GM12878 (cell line): ENCODE results near the gene ETV3L. TPM values are rescaled to one million over a fixed set of nuclear protein-coding genes. Genes with fewer than 3 reads are reported as not detected.

ENCODE experiments used
- BACH1 ChIP-seq: fragments of 450-650 bp; IDR thresholded peaks from 2 replicates; pipeline ENCODE4 v1.6.1; 2017; ENCODE audit warnings: mild to moderate bottlenecking, borderline replicate concordance
- DPF2 ChIP-seq: fragments of 450-650 bp; IDR thresholded peaks from 2 replicates; pipeline ENCODE4 v1.6.1; 2017; ENCODE audit warnings: mild to moderate bottlenecking
- EP300 ChIP-seq, 2 experiments: fragments of 150-350 bp in 1 of 2; IDR thresholded peaks; 2 replicates each; pipeline ENCODE4 v1.6.1; 2011 to 2012; ENCODE audit warnings: low read depth in 2 of 2, low read length in 2 of 2, borderline replicate concordance in 1 of 2, improper control_type of control experiment in 1 of 2, inconsistent platforms in 1 of 2; ENCODE audit not compliant: control insufficient read depth in 1 of 2
- GATAD2B ChIP-seq: fragments of 450-650 bp; conservative IDR thresholded peaks from 2 replicates; pipeline ENCODE4 v1.6.1; 2017; ENCODE audit warnings: low read depth, mild to moderate bottlenecking, moderate library complexity
- JUNB ChIP-seq: IDR thresholded peaks from 2 replicates; pipeline ENCODE4 v1.6.1; 2016; ENCODE audit warnings: antibody characterized with exemption, mild to moderate bottlenecking
- MLLT1 ChIP-seq: fragments of 450-650 bp; IDR thresholded peaks from 2 replicates; pipeline ENCODE4 v1.6.1; 2016; ENCODE audit warnings: mild to moderate bottlenecking
- MYB ChIP-seq: fragments of 150-350 bp; IDR thresholded peaks from 2 replicates; pipeline ENCODE4 v1.6.1; 2014; ENCODE audit warnings: mild to moderate bottlenecking, low read depth, low read length, borderline replicate concordance
- NRF1 ChIP-seq: conservative IDR thresholded peaks from 2 replicates; pipeline ENCODE4 v1.6.1; 2011; ENCODE audit warnings: mild to moderate bottlenecking, low read depth, low read length, improper control_type of control experiment
- PML ChIP-seq: IDR thresholded peaks from 2 replicates; pipeline ENCODE4 v1.6.1; 2012; ENCODE audit warnings: low read length, inconsistent platforms
- POLR2AphosphoS2 ChIP-seq: IDR thresholded peaks from 2 replicates; pipeline ENCODE4 v1.6.1; 2011; ENCODE audit warnings: low read depth, mild to moderate bottlenecking, low read length, improper control_type of control experiment, moderate library complexity
- RCOR1 ChIP-seq: conservative IDR thresholded peaks from 2 replicates; pipeline ENCODE4 v1.6.1; 2012; ENCODE audit warnings: low read depth, low read length, improper control_type of control experiment
- SIN3A ChIP-seq: IDR thresholded peaks from 2 replicates; pipeline ENCODE4 v1.6.1; 2012; ENCODE audit warnings: low read depth, low read length, improper control_type of control experiment
- SMARCA5 ChIP-seq: fragments of 450-650 bp; IDR thresholded peaks from 2 replicates; pipeline ENCODE4 v1.6.1; 2017; ENCODE audit warnings: mild to moderate bottlenecking
- SREBF1 ChIP-seq: IDR thresholded peaks from 2 replicates; pipeline ENCODE4 v1.6.1; 2012; ENCODE audit warnings: mild to moderate bottlenecking, low read length
- SRF ChIP-seq, 2 experiments: IDR thresholded peaks; 2 replicates each; pipeline ENCODE4 v1.6.1; 2011; ENCODE audit warnings: low read depth in 2 of 2, low read length in 2 of 2, mild to moderate bottlenecking in 1 of 2, moderate library complexity in 1 of 2
- polyA plus RNA-seq, 11 experiments: library from polyadenylated mRNA; depleted of rRNA in 4 of 11; unstranded in 6 of 11; stranded (reverse) in 5 of 11; fragments of >200 nt; fragmentation: Nextera tagmentation in 4 of 11; fragmentation: Illumina TruSeq in 1 of 11; extraction: Ambion mirVana in 4 of 11; extraction: Trizol in 1 of 11; gene quantifications; 1 replicate in 1 of 11; 2 replicates in 10 of 11; pipeline versions ENCODE4 v1.2.1 to v1.2.3, GENCODE V29; 2011 to 2016; ENCODE audit warnings: inconsistent platforms in 2 of 11, missing spikeins in 2 of 11, low read depth in 1 of 11
- total RNA-seq, 4 experiments: library from RNA; depleted of rRNA in 3 of 4; stranded (reverse); fragments of >200 nt in 3 of 4; fragmentation: Illumina TruSeq in 1 of 4; extraction: Trizol in 1 of 4; gene quantifications; 2 replicates each; pipeline versions ENCODE4 v1.2.1 to v1.2.3, GENCODE V29; 2013 to 2021
- TF ChIP-seq, protein P1 (sequence below): IDR thresholded peaks from 2 replicates; pipeline ENCODE4 v1.6.1; 2012; ENCODE audit warnings: improper control_type of control experiment, low read depth, low read length; ENCODE audit not compliant: insufficient replicate concordance
- TF ChIP-seq, protein P2 (sequence below): fragments of 450-650 bp; IDR thresholded peaks from 2 replicates; pipeline ENCODE4 v1.6.1; 2017; ENCODE audit warnings: low read depth, mild to moderate bottlenecking, moderate library complexity
- TF ChIP-seq, protein P3 (sequence below): fragments of 450-650 bp; IDR thresholded peaks from 2 replicates; pipeline ENCODE4 v1.6.1; 2018; ENCODE audit warnings: mild to moderate bottlenecking, low read depth, moderate library complexity; ENCODE audit not compliant: partially characterized antibody

The ETV3L gene
- total and polyA plus RNA-seq, 10 of the 15 experiments (the other 5 are each of a cell fraction or from before 2014, with no cell fraction given) = 0.03 to 1.3 (median 0.44) TPM

- no peak for TF ChIP-seq NRF1
- TF ChIP-seq EP300 (IDR thresholded peaks at IDR 0.05; ENCODE audit: borderline replicate concordance in 1 of 2, control insufficient read depth in 1 of 2, low read depth in 2 of 2, low read length in 2 of 2) = peak; percentile 22 to 91; a peak in 2 of 4 replicates
- no peak for TF ChIP-seq PML
- TF ChIP-seq POLR2AphosphoS2 = no peak
- peak; percentile 66 for TF ChIP-seq GATAD2B
- TF ChIP-seq, protein P1, sequence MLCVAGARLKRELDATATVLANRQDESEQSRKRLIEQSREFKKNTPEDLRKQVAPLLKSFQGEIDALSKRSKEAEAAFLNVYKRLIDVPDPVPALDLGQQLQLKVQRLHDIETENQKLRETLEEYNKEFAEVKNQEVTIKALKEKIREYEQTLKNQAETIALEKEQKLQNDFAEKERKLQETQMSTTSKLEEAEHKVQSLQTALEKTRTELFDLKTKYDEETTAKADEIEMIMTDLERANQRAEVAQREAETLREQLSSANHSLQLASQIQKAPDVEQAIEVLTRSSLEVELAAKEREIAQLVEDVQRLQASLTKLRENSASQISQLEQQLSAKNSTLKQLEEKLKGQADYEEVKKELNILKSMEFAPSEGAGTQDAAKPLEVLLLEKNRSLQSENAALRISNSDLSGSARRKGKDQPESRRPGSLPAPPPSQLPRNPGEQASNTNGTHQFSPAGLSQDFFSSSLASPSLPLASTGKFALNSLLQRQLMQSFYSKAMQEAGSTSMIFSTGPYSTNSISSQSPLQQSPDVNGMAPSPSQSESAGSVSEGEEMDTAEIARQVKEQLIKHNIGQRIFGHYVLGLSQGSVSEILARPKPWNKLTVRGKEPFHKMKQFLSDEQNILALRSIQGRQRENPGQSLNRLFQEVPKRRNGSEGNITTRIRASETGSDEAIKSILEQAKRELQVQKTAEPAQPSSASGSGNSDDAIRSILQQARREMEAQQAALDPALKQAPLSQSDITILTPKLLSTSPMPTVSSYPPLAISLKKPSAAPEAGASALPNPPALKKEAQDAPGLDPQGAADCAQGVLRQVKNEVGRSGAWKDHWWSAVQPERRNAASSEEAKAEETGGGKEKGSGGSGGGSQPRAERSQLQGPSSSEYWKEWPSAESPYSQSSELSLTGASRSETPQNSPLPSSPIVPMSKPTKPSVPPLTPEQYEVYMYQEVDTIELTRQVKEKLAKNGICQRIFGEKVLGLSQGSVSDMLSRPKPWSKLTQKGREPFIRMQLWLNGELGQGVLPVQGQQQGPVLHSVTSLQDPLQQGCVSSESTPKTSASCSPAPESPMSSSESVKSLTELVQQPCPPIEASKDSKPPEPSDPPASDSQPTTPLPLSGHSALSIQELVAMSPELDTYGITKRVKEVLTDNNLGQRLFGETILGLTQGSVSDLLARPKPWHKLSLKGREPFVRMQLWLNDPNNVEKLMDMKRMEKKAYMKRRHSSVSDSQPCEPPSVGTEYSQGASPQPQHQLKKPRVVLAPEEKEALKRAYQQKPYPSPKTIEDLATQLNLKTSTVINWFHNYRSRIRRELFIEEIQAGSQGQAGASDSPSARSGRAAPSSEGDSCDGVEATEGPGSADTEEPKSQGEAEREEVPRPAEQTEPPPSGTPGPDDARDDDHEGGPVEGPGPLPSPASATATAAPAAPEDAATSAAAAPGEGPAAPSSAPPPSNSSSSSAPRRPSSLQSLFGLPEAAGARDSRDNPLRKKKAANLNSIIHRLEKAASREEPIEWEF = no peak
- 0 out of 4 replicates have a peak, but pooled peaks of 1 of the 2 experiments have one; percentile 30 for TF ChIP-seq SRF (IDR thresholded peaks at IDR 0.05; ENCODE audit: low read depth in 2 of 2, low read length in 2 of 2)
- TF ChIP-seq, protein P2, sequence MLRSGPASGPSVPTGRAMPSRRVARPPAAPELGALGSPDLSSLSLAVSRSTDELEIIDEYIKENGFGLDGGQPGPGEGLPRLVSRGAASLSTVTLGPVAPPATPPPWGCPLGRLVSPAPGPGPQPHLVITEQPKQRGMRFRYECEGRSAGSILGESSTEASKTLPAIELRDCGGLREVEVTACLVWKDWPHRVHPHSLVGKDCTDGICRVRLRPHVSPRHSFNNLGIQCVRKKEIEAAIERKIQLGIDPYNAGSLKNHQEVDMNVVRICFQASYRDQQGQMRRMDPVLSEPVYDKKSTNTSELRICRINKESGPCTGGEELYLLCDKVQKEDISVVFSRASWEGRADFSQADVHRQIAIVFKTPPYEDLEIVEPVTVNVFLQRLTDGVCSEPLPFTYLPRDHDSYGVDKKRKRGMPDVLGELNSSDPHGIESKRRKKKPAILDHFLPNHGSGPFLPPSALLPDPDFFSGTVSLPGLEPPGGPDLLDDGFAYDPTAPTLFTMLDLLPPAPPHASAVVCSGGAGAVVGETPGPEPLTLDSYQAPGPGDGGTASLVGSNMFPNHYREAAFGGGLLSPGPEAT = peak; percentile 97
- TF ChIP-seq SREBF1 = no peak
- peak; percentile 96 for TF ChIP-seq DPF2
- no peak; the same call in 1 of the 2 replicates for TF ChIP-seq BACH1
- 0 out of 2 replicates have a peak, but pooled peaks have one; percentile 43 for TF ChIP-seq SIN3A
- peak; percentile 46; the same call in 1 of the 2 replicates for TF ChIP-seq SMARCA5
- TF ChIP-seq, protein P3, sequence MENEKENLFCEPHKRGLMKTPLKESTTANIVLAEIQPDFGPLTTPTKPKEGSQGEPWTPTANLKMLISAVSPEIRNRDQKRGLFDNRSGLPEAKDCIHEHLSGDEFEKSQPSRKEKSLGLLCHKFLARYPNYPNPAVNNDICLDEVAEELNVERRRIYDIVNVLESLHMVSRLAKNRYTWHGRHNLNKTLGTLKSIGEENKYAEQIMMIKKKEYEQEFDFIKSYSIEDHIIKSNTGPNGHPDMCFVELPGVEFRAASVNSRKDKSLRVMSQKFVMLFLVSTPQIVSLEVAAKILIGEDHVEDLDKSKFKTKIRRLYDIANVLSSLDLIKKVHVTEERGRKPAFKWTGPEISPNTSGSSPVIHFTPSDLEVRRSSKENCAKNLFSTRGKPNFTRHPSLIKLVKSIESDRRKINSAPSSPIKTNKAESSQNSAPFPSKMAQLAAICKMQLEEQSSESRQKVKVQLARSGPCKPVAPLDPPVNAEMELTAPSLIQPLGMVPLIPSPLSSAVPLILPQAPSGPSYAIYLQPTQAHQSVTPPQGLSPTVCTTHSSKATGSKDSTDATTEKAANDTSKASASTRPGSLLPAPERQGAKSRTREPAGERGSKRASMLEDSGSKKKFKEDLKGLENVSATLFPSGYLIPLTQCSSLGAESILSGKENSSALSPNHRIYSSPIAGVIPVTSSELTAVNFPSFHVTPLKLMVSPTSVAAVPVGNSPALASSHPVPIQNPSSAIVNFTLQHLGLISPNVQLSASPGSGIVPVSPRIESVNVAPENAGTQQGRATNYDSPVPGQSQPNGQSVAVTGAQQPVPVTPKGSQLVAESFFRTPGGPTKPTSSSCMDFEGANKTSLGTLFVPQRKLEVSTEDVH = no peak
- TF ChIP-seq MLLT1 = no peak; the same call in 1 of the 2 replicates
- TF ChIP-seq MYB = no peak
- TF ChIP-seq JUNB = peak; percentile 63
- TF ChIP-seq RCOR1 = 0 out of 2 replicates have a peak, but pooled peaks have one; percentile 72
These were observed 6.6 kb upstream of the ETV3L start (continued) for GRCh38 chr1:157105988-157106812.
